GM12891 (cell line): ENCODE measurements around the gene FGF11.

Experiments
- PAX5 ChIP-seq: IDR thresholded peaks from 2 replicates; pipeline ENCODE4 v1.6.1; 2011; ENCODE audit warnings: low read length, moderate library complexity, mild to moderate bottlenecking; ENCODE audit not compliant: insufficient read depth, severe bottlenecking
- POLR2A ChIP-seq: IDR thresholded peaks from 2 replicates; pipeline ENCODE4 v1.6.1; 2011; ENCODE audit warnings: low read depth, low read length, control low read depth
- POLR2AphosphoS5 ChIP-seq: IDR thresholded peaks from 2 replicates; pipeline ENCODE4 v1.6.1; 2011; ENCODE audit warnings: low read depth, low read length, control low read depth
- TAF1 ChIP-seq: IDR thresholded peaks from 2 replicates; pipeline ENCODE4 v1.6.1; 2011; ENCODE audit warnings: low read depth, low read length, control low read depth

- no peak for TF ChIP-seq POLR2A
- no peak for TF ChIP-seq POLR2AphosphoS5
- no peak for TF ChIP-seq TAF1
- TF ChIP-seq PAX5 = no peak
These were observed 32.4 kb downstream of the FGF11 start for GRCh38 chr17:7471729-7472128.
